ENCODE results near the gene LIM2. TPM values are rescaled to one million over a fixed set of nuclear protein-coding genes. Genes with fewer than 3 reads are reported as not detected.
A peak's percentile ranks its signal among the peaks of the same experiment; 100 is the strongest.
"Not testable (repeated sequence)": the region's sequence is repeated elsewhere in the genome, so short reads cannot be mapped to it uniquely, and the experiment has no call there.

The LIM2 gene
- total RNA-seq, 4 donors from 2014 or later, result not detected

DNA sequence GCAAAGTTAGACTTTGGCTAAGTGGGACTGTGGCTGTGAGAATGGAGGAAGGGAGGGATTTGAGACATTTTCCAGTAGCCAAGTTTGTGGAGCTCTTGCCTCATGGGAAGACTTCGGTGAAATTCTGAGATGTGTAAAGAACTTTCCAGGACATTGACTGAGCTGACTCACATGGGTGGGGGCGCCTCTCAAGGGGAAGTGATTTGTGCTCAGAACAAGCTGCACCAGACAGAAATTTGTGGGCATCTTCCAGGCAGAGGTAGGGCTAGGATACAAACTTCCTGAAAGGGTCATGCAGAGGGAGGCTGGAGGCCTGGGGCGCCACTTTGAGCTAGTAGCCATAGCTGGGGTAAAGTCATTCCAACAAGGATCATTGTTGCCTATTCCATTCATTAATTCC lies 39.4 kb upstream of the LIM2 start:
- ATAC-seq (no peak), DNase-seq (peak in 1 of 2 donors; percentile 23)
- TF ChIP-seq, protein P1, sequence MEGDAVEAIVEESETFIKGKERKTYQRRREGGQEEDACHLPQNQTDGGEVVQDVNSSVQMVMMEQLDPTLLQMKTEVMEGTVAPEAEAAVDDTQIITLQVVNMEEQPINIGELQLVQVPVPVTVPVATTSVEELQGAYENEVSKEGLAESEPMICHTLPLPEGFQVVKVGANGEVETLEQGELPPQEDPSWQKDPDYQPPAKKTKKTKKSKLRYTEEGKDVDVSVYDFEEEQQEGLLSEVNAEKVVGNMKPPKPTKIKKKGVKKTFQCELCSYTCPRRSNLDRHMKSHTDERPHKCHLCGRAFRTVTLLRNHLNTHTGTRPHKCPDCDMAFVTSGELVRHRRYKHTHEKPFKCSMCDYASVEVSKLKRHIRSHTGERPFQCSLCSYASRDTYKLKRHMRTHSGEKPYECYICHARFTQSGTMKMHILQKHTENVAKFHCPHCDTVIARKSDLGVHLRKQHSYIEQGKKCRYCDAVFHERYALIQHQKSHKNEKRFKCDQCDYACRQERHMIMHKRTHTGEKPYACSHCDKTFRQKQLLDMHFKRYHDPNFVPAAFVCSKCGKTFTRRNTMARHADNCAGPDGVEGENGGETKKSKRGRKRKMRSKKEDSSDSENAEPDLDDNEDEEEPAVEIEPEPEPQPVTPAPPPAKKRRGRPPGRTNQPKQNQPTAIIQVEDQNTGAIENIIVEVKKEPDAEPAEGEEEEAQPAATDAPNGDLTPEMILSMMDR (IDR thresholded peaks at IDR 0.05 in 4 of 5, conservative IDR thresholded peaks at IDR 0.05 in 1 of 5), result no peak
- no peak for TF ChIP-seq POLR2A (IDR thresholded peaks at IDR 0.05)
- H3K4me1 ChIP-seq, result no peaks in the 10 kb centered on the region
- intact Hi-C loops (cut with DNase I; ENCODE audit: low total_unique reads) (no loop called here), in situ Hi-C loops (cut with MboI; ENCODE audit: low sequenced_read_pairs in 4 of 4) (no loop called here)
- H3K27me3 ChIP-seq, result no peaks in the 10 kb centered on the region
- no peak overlapping the region for H3K27ac ChIP-seq
- no peaks in the 10 kb centered on the region for H3K36me3 ChIP-seq
- no peaks in the 10 kb centered on the region for H3K9me3 ChIP-seq
- H3K4me3 ChIP-seq, result no peak overlapping the region

DNA sequence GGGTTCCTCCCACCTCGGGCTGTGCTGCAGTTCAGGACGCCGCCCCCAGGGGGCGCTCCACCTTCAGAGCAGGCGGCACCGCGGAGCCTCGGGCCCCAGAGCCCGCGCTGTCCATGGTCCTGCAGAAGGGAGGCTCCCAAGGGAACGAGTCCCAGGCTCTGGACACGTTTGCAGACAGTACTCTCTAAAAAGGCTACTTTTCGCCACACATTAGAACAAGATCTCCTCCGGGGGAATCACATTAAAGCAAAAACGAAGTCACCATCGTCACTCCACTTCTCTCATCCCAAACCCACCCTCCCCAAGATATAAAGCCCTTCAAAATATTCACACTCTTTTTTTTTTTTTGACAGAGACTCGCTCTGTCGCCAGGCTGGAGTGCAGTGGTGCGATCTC lies 34.3 kb upstream of the LIM2 start:
- no peak for TF ChIP-seq POLR2A (IDR thresholded peaks at IDR 0.05)
- TF ChIP-seq, protein P1 (IDR thresholded peaks at IDR 0.05 in 4 of 5, conservative IDR thresholded peaks at IDR 0.05 in 1 of 5), result peak; percentile 44 to 61 (median 50)
- intact Hi-C loops (cut with DNase I; ENCODE audit: low total_unique reads), result no loop called here
- in situ Hi-C loops (cut with MboI; ENCODE audit: low sequenced_read_pairs in 4 of 4), result no loop called here

DNA sequence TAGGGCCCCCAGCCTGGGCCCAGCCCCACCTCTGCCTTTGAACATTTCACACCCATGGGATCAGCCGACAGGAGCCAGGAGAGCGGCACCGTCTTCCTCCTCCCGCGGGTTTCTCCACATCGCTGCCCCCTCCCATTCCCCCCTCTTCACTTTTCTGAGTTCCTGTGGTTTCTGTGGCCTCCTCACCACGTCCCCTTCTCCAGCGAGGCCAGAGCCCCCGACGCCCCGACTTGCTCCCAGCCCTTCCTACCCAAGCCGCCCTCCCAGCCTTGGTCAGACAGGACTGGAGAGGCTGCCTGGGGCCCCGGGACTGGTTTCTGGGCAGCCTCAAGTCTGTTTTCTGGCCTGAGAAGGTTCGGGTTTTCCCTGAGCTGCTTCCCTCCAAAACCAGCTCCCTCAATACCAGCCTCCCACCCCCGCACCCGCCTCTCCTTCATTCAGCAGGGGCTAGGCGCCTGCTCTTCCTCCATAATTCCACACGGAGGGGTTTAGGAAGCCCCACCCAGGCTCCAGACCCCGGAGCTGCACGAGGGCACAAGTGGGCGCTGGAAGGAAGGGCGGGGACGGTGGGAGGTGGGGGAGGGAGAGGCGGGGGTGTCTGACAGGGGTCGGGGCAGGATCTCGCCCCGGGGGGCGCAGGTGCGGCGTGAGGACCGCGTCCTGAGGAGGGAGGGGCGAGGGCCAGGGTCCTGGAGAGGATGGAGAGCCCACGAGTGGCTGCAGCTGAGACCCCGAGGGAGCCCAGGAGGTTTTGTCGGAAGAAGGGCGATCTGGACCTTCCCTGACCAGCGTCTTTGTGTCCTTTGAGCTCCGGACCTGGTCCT lies 33.7 kb upstream of the LIM2 start:
- no peak for ATAC-seq
- Histone ChIP-seq H3K27ac (no peak overlapping the region), H3K4me1 (no peaks in the 10 kb centered on the region), H3K9me3 (no peaks in the 10 kb centered on the region), H3K36me3 (no peaks in the 10 kb centered on the region), H3K27me3 (peaks cover 0 to 12% (median 10%) of the 10 kb centered on the region in 3 donors), H3K4me3 (no peak overlapping the region)
- intact Hi-C loops (cut with DNase I; ENCODE audit: low total_unique reads) (no loop called here), in situ Hi-C loops (cut with MboI; ENCODE audit: low sequenced_read_pairs in 4 of 4) (no loop called here)
- TF ChIP-seq, protein P1 (IDR thresholded peaks at IDR 0.05 in 4 of 5, conservative IDR thresholded peaks at IDR 0.05 in 1 of 5), result no peak
- TF ChIP-seq POLR2A (IDR thresholded peaks at IDR 0.05), result no peak
- DNase-seq, result no peak

More for the DNA sequence above, 34.3 kb upstream of the LIM2 start:
- Histone ChIP-seq H3K4me1 (no peaks in the 10 kb centered on the region), H3K9me3 (no peaks in the 10 kb centered on the region), H3K27ac (no peak overlapping the region), H3K36me3 (no peaks in the 10 kb centered on the region), H3K27me3 (peaks cover 0 to 12% (median 10%) of the 10 kb centered on the region in 3 donors), H3K4me3 (no peak overlapping the region)
- ATAC-seq (no peak), DNase-seq (peak in 1 of 2 donors; percentile 17)

DNA sequence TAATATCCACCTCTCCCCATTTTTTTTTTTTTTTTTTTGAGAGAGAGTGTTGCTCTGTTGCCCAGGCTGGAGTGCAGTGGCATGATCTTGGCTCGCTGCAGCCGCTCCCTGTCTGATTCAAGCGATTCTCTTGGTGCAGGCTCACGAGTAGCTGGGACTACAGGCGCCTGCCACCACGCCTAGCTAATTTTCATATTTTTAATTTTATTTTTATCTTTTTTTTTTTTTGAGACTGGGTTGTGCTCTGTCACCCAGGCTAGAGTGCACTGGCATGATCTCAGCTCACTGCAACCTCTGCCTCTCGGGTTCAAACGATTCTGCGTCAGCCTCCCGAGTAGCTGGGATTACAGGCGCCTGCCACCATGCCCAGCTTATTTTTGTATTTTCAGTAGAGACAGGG lies 32.7 kb upstream of the LIM2 start:
- DNase-seq; intact Hi-C loops (cut with DNase I; ENCODE audit: low total_unique reads); in situ Hi-C loops (cut with MboI; ENCODE audit: low sequenced_read_pairs in 4 of 4); H3K4me1 ChIP-seq; H3K27ac ChIP-seq; H3K4me3 ChIP-seq; ATAC-seq; H3K36me3 ChIP-seq; H3K9me3 ChIP-seq: not testable (repeated sequence)
- peaks cover 0 to 12% (median 10%) of the 10 kb centered on the region in 3 donors for H3K27me3 ChIP-seq

DNA sequence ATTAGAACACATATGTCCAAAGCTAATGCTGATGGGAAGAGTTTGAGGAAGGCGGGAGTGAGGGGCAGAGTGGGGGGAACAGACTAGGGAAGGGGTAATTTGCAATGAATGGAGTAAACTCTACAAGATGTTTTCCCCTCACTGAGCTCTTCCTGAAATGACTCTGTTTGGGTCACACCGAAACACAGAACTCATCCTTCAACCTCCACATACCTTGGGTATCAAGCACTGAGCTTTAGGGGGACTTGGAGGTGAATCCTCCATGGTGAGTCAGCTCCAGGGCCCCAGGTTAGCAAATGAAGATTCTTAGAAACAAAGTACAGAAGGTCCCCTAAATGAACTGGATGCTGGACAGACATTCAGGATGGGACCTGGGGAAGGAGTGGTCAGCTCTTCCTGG lies 30.9 kb upstream of the LIM2 start:
- in situ Hi-C loops (cut with MboI; ENCODE audit: low sequenced_read_pairs in 4 of 4), result no loop called here
- TF ChIP-seq, protein P1 (IDR thresholded peaks at IDR 0.05 in 4 of 5, conservative IDR thresholded peaks at IDR 0.05 in 1 of 5), result no peak
- no peak for ATAC-seq
- Histone ChIP-seq H3K27ac (no peak overlapping the region), H3K27me3 (peaks cover 0 to 12% (median 10%) of the 10 kb centered on the region in 3 donors), H3K9me3 (no peaks in the 10 kb centered on the region), H3K4me3 (no peak overlapping the region), H3K4me1 (no peaks in the 10 kb centered on the region), H3K36me3 (no peaks in the 10 kb centered on the region)
- intact Hi-C loops (cut with DNase I; ENCODE audit: low total_unique reads), result no loop called here
- DNase-seq, result no peak
